Loucy (cell line): ENCODE results near the gene USP38.

Experiments used
- EZH2phosphoT487 ChIP-seq: fragments of 200-600 bp; IDR thresholded peaks from 2 replicates; pipeline ENCODE4 v1.6.1; 2018; ENCODE audit warnings: antibody characterized with exemption, mild to moderate bottlenecking, moderate library complexity, borderline replicate concordance
- TF ChIP-seq, protein P1 (sequence below): fragments of 200-600 bp; sonication (generic); conservative IDR thresholded peaks from 2 replicates; pipeline ENCODE4 v1.5.1; 2014; ENCODE audit warnings: mild to moderate bottlenecking, antibody characterized with exemption, low read length

DNA sequence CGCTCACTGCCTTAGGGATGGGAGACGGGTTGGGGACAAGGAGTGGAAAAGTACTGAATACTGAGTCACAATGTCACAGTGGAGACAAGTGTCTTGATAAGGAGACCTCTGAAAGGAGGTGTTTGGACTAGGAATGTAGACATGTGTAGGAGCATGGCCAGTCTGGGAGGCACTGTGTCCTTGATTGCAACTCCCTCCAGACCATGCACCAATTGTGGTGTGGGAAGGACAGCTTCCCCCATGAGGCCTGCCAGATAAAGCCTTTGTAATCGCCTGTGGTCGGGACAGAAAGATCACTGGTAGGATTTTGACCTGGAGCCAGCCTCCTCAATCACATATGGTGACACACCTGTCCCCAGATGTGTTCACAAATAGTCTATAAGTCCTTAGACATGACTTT lies 64.1 kb downstream of the USP38 start:
- TF ChIP-seq, protein P1, sequence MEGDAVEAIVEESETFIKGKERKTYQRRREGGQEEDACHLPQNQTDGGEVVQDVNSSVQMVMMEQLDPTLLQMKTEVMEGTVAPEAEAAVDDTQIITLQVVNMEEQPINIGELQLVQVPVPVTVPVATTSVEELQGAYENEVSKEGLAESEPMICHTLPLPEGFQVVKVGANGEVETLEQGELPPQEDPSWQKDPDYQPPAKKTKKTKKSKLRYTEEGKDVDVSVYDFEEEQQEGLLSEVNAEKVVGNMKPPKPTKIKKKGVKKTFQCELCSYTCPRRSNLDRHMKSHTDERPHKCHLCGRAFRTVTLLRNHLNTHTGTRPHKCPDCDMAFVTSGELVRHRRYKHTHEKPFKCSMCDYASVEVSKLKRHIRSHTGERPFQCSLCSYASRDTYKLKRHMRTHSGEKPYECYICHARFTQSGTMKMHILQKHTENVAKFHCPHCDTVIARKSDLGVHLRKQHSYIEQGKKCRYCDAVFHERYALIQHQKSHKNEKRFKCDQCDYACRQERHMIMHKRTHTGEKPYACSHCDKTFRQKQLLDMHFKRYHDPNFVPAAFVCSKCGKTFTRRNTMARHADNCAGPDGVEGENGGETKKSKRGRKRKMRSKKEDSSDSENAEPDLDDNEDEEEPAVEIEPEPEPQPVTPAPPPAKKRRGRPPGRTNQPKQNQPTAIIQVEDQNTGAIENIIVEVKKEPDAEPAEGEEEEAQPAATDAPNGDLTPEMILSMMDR, result no peak
- no peak for TF ChIP-seq EZH2phosphoT487
